ENCODE results near the gene OR5H14.

GRCh38 chr3:98182196-98182595 is 34.9 kb downstream of the OR5H14 start:
- TF ChIP-seq, protein P1, sequence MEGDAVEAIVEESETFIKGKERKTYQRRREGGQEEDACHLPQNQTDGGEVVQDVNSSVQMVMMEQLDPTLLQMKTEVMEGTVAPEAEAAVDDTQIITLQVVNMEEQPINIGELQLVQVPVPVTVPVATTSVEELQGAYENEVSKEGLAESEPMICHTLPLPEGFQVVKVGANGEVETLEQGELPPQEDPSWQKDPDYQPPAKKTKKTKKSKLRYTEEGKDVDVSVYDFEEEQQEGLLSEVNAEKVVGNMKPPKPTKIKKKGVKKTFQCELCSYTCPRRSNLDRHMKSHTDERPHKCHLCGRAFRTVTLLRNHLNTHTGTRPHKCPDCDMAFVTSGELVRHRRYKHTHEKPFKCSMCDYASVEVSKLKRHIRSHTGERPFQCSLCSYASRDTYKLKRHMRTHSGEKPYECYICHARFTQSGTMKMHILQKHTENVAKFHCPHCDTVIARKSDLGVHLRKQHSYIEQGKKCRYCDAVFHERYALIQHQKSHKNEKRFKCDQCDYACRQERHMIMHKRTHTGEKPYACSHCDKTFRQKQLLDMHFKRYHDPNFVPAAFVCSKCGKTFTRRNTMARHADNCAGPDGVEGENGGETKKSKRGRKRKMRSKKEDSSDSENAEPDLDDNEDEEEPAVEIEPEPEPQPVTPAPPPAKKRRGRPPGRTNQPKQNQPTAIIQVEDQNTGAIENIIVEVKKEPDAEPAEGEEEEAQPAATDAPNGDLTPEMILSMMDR (IDR thresholded peaks at IDR 0.05; ENCODE audit: low read depth, low read length): no peak
- TF ChIP-seq POLR2A (IDR thresholded peaks at IDR 0.05; ENCODE audit: extremely low read depth, insufficient read length) (no peak), MAX (IDR thresholded peaks at IDR 0.05; ENCODE audit: low read depth, low read length) (no peak)

Data from NB4 (cell line).